GM12878 (cell line): ENCODE measurements around the gene BCKDHB. TPM values are rescaled to one million over a fixed set of nuclear protein-coding genes. Genes with fewer than 3 reads are reported as not detected.

Experiments
- ATAC-seq: fragments of 200-7000 bp; cut with Tn5 transposase; 3 replicates; pipeline ENCODE4 v1.9.1; 2020; ENCODE audit warnings: mild to moderate bottlenecking, moderate library complexity
- BruUV-seq: library from RNA; stranded (reverse); fragments of 400-500 nt; replicated peaks from 2 replicates; lab custom pipeline; 2021; lab: Mats Ljungman, UMichigan
- CTCF ChIA-PET: fragments of 300-600 bp; sonication (Branson Sonifier 250); formaldehyde crosslinking; extraction: SDS; loops from one replicate; lab custom pipeline; 2021; ENCODE audit warnings: inconsistent platforms; lab: Yijun Ruan, JAX
- POLR2A ChIA-PET: fragments of 350-600 bp; formaldehyde crosslinking; extraction: SDS; loops from one replicate; lab custom pipeline; 2021; ENCODE audit warnings: inconsistent platforms; lab: Charles Lee
- RAD21 ChIA-PET: fragments of 300-600 bp; sonication (Branson Sonifier 250); formaldehyde crosslinking; loops from one replicate; lab custom pipeline; 2023; ENCODE audit warnings: antibody characterized with exemption; ENCODE audit not compliant: unreplicated experiment; lab: Charles Lee
- SMC1A ChIA-PET: fragments of 300-600 bp; sonication (Branson Sonifier 250); formaldehyde crosslinking; loops from one replicate; lab custom pipeline; 2023; ENCODE audit not compliant: unreplicated experiment, uncharacterized antibody; lab: Charles Lee
- DNase-seq: peaks from one replicate; pipeline ENCODE4 v3.0.0-alpha.2; 2011; ENCODE audit warnings: low read depth, low spot score
- FAIRE-seq: peaks from 3 replicates; lab custom pipeline; 2011; peaks lifted over from hg19 to GRCh38; lab: Jason Lieb, UNC
- H2AFZ ChIP-seq: 2 replicates; pipeline ENCODE4 v1.6.0; 2011; ENCODE audit warnings: low read depth, low read length, control low read depth; ENCODE audit not compliant: control insufficient read depth
- H3K27ac ChIP-seq: 2 replicates; pipeline ENCODE4 v1.5.1; 2011; ENCODE audit warnings: control low read depth; ENCODE audit not compliant: control insufficient read depth, insufficient read depth
- H3K27me3 ChIP-seq, 2 experiments: replicated peaks in 1 of 2; 2 replicates each; pipeline versions ENCODE4 v1.6.0 to v1.6.1; 2011; ENCODE audit warnings: low read length in 1 of 2; ENCODE audit not compliant: control insufficient read depth in 2 of 2, insufficient read depth in 2 of 2
- H3K36me3 ChIP-seq, 2 experiments: 2 replicates each; pipeline ENCODE4 v1.5.1; 2011; ENCODE audit warnings: low read length in 1 of 2; ENCODE audit not compliant: control insufficient read depth in 2 of 2, insufficient read depth in 2 of 2
- H3K4me1 ChIP-seq: 2 replicates; pipeline ENCODE4 v1.6.1; 2011; ENCODE audit warnings: mild to moderate bottlenecking, low read length, moderate library complexity, mixed read lengths; ENCODE audit not compliant: control insufficient read depth, insufficient read depth
- H3K4me2 ChIP-seq: 2 replicates; pipeline ENCODE4 v1.6.0; 2011; ENCODE audit warnings: control low read depth; ENCODE audit not compliant: control insufficient read depth, insufficient read depth
- H3K4me3 ChIP-seq: fragments of 200-600 bp; sonication (generic); 2 replicates; pipeline ENCODE4 v1.5.1; 2016
- H3K79me2 ChIP-seq: 2 replicates; pipeline ENCODE4 v1.6.0; 2011; ENCODE audit warnings: low read length; ENCODE audit not compliant: control insufficient read depth, insufficient read depth
- H3K9ac ChIP-seq: 2 replicates; pipeline ENCODE4 v1.8.0; 2011; ENCODE audit warnings: low read length, control low read depth, mixed read lengths; ENCODE audit not compliant: control insufficient read depth, insufficient read depth
- H3K9me3 ChIP-seq: replicated peaks from 3 replicates; pipeline ENCODE4 v1.5.1; 2011; ENCODE audit warnings: mild to moderate bottlenecking, low read length; ENCODE audit not compliant: control insufficient read depth, insufficient read depth
- H4K20me1 ChIP-seq: 2 replicates; pipeline ENCODE4 v1.6.0; 2011; ENCODE audit not compliant: control insufficient read depth, insufficient read depth
- HDAC6 ChIP-seq: fragments of 200-600 bp; sonication (generic); IDR thresholded peaks from one replicate; pipeline ENCODE4 v1.8.0; 2017; ENCODE audit warnings: antibody characterized with exemption; ENCODE audit not compliant: unreplicated experiment
- KDM1A ChIP-seq: fragments of 200-600 bp; sonication (generic); IDR thresholded peaks from 2 replicates; pipeline ENCODE4 v1.6.1; 2016; ENCODE audit warnings: borderline replicate concordance
- MEF2A ChIP-seq: IDR thresholded peaks from 2 replicates; pipeline ENCODE4 v1.6.1; 2011; ENCODE audit warnings: low read depth, mild to moderate bottlenecking, low read length, moderate library complexity; ENCODE audit not compliant: insufficient read depth
- MTA3 ChIP-seq: IDR thresholded peaks from 2 replicates; pipeline ENCODE4 v1.6.1; 2012; ENCODE audit warnings: low read length, inconsistent platforms, borderline replicate concordance
- NFYA ChIP-seq: IDR thresholded peaks from 2 replicates; pipeline ENCODE4 v1.6.1; 2011; ENCODE audit warnings: low read depth, mild to moderate bottlenecking, low read length, improper control_type of control experiment, borderline replicate concordance
- PRDM15 ChIP-seq: fragments of 450-650 bp; formaldehyde crosslinking; IDR thresholded peaks from 2 replicates; pipeline ENCODE4 v1.4.0; 2020; ENCODE audit warnings: mild to moderate bottlenecking, moderate library complexity
- RFX5 ChIP-seq: IDR thresholded peaks from 2 replicates; pipeline ENCODE4 v1.6.1; 2011; ENCODE audit warnings: low read depth, low read length, improper control_type of control experiment
- SPI1 ChIP-seq: IDR thresholded peaks from 2 replicates; pipeline ENCODE4 v1.6.1; 2011; ENCODE audit warnings: low read depth, mild to moderate bottlenecking, low read length, moderate library complexity, borderline replicate concordance; ENCODE audit not compliant: insufficient read depth
- WGBS: methylation state at CpG from one replicate; pipeline ENCODE4 v1.1.6; 2016; ENCODE audit warnings: low lambda C conversion rate; ENCODE audit not compliant: insufficient replicate concordance, insufficient coverage; ENCODE audit errors: missing lambda C conversion rate; 5-methylcytosine and 5-hydroxymethylcytosine counted together
- in situ Hi-C: fragments of 300-500 bp; cut with MboI; formaldehyde crosslinking; loops from 9 replicates; pipeline ENCODE4 v1.14.3; 2018; ENCODE audit warnings: mixed read lengths
- intact Hi-C: fragments of 100-400 bp; cut with micrococcal nuclease; formaldehyde crosslinking; loops from one replicate; pipeline ENCODE4 v1.14.2; 2022; ENCODE audit not compliant: unreplicated experiment
- polyA plus RNA-seq, 11 experiments: library from polyadenylated mRNA; depleted of rRNA in 4 of 11; unstranded in 6 of 11; stranded (reverse) in 5 of 11; fragments of >200 nt; fragmentation: Nextera tagmentation in 4 of 11; fragmentation: Illumina TruSeq in 1 of 11; extraction: Ambion mirVana in 4 of 11; extraction: Trizol in 1 of 11; gene quantifications; 1 replicate in 1 of 11; 2 replicates in 10 of 11; pipeline versions ENCODE4 v1.2.1 to v1.2.3, GENCODE V29; 2011 to 2016; ENCODE audit warnings: inconsistent platforms in 2 of 11, missing spikeins in 2 of 11, low read depth in 1 of 11
- total RNA-seq, 4 experiments: library from RNA; depleted of rRNA in 3 of 4; stranded (reverse); fragments of >200 nt in 3 of 4; fragmentation: Illumina TruSeq in 1 of 4; extraction: Trizol in 1 of 4; gene quantifications; 2 replicates each; pipeline versions ENCODE4 v1.2.1 to v1.2.3, GENCODE V29; 2013 to 2021
- TF ChIP-seq, protein P1 (sequence below): fragments of 450-650 bp; IDR thresholded peaks from 2 replicates; pipeline ENCODE4 v1.6.1; 2017; ENCODE audit warnings: mild to moderate bottlenecking, low read depth, inconsistent platforms; ENCODE audit not compliant: poor library complexity, severe bottlenecking
- TF ChIP-seq, protein P2 (sequence below): fragments of 450-650 bp; formaldehyde crosslinking; IDR thresholded peaks from 2 replicates; pipeline ENCODE4 v1.4.0; 2022; ENCODE audit warnings: mild to moderate bottlenecking, moderate library complexity

The BCKDHB gene
- total and polyA plus RNA-seq, 10 of the 15 experiments (the other 5 are each of a cell fraction or from before 2014, with no cell fraction given), result 12.9 to 57.1 (median 25.3) TPM

DNA sequence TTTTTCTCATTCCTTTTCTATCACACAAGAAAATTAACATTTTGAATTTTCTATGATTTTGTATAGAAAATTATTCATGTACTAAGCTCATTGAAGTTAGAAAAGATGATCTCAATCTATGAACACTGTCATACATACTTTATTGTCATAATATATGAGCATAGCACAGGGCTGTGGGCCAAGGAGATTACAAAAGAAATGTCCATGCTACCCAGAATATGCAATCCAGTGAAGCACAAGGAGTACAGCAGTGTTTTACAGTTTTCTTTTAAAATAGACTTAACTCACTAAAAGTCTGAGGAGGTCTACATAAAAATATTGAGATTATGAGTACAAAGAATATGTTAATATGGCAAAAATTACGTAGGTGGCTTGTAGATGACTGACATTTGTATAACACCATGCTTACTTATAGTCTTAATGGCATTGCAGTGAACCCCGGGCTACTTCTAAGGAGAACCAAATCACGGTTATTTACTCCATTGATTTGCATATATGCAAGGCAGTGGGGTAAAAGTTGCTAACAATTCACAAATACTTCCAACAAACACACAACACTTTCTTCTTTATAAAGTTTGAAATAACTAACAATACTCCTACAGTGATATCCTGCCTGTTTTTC lies 257.1 kb downstream of the BCKDHB start:
- ATAC-seq (no peak), FAIRE-seq (no peak), DNase-seq (no peak)
- ChIA-PET CTCF (no interaction called here), POLR2A (no interaction called here), RAD21 (no interaction called here), SMC1A (no interaction called here)
- Histone ChIP-seq H3K36me3 (no peaks in the 10 kb centered on the region), H3K4me1 (no peaks in the 10 kb centered on the region), H2AFZ (no peak overlapping the region), H3K9me3 (no peaks in the 10 kb centered on the region), H3K79me2 (no peaks in the 10 kb centered on the region), H3K9ac (no peak overlapping the region), H3K4me2 (no peak overlapping the region), H4K20me1 (no peaks in the 10 kb centered on the region), H3K27ac (no peak overlapping the region), H3K27me3 (no peaks in the 10 kb centered on the region), H3K4me3 (no peak overlapping the region)
- no TSS peak for BruUV-seq
- intact Hi-C loops (no loop called here), in situ Hi-C loops (no loop called here)
- WGBS, result 11% methylated on average over 3 of the region's 3 CpGs
- no peak for TF ChIP-seq KDM1A
- TF ChIP-seq, protein P1, sequence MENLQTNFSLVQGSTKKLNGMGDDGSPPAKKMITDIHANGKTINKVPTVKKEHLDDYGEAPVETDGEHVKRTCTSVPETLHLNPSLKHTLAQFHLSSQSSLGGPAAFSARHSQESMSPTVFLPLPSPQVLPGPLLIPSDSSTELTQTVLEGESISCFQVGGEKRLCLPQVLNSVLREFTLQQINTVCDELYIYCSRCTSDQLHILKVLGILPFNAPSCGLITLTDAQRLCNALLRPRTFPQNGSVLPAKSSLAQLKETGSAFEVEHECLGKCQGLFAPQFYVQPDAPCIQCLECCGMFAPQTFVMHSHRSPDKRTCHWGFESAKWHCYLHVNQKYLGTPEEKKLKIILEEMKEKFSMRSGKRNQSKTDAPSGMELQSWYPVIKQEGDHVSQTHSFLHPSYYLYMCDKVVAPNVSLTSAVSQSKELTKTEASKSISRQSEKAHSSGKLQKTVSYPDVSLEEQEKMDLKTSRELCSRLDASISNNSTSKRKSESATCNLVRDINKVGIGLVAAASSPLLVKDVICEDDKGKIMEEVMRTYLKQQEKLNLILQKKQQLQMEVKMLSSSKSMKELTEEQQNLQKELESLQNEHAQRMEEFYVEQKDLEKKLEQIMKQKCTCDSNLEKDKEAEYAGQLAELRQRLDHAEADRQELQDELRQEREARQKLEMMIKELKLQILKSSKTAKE, result no peak
- no peak for TF ChIP-seq MEF2A
- no peak for TF ChIP-seq NFYA
- no peak for TF ChIP-seq HDAC6
- TF ChIP-seq MTA3, result no peak
- TF ChIP-seq, protein P2, sequence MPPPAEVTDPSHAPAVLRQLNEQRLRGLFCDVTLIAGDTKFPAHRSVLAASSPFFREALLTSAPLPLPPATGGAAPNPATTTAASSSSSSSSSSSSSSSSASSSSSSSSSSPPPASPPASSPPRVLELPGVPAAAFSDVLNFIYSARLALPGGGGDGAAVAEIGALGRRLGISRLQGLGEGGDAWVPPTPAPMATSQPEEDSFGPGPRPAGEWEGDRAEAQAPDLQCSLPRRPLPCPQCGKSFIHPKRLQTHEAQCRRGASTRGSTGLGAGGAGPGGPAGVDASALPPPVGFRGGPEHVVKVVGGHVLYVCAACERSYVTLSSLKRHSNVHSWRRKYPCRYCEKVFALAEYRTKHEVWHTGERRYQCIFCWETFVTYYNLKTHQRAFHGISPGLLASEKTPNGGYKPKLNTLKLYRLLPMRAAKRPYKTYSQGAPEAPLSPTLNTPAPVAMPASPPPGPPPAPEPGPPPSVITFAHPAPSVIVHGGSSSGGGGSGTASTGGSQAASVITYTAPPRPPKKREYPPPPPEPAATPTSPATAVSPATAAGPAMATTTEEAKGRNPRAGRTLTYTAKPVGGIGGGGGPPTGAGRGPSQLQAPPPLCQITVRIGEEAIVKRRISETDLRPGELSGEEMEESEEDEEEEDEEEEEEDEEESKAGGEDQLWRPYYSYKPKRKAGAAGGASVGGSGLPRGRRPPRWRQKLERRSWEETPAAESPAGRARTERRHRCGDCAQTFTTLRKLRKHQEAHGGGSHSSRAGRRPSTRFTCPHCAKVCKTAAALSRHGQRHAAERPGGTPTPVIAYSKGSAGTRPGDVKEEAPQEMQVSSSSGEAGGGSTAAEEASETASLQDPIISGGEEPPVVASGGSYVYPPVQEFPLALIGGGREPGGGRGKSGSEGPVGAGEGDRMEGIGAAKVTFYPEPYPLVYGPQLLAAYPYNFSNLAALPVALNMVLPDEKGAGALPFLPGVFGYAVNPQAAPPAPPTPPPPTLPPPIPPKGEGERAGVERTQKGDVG (CRISPR knock-in tag), result no peak
- no peak for TF ChIP-seq PRDM15 (CRISPR knock-in tag)
- no peak for TF ChIP-seq RFX5
- TF ChIP-seq SPI1, result no peak
